KMS-11 (cell line): ENCODE data around the gene P2RX2.

Experiments used
- H2AFZ ChIP-seq: fragments of 200-600 bp; sonication (generic); 2 replicates; pipeline ENCODE4 v1.6.1; 2016; ENCODE audit warnings: antibody characterized with exemption, mixed run types, low read depth
- H3K27ac ChIP-seq: fragments of 200-600 bp; sonication (generic); 2 replicates; pipeline ENCODE4 v1.6.1; 2016; ENCODE audit warnings: mild to moderate bottlenecking, mixed run types
- H3K27me3 ChIP-seq: fragments of 200-600 bp; sonication (generic); 2 replicates; pipeline ENCODE4 v1.6.1; 2017; ENCODE audit warnings: mild to moderate bottlenecking, low read depth, mixed run types, moderate library complexity; ENCODE audit not compliant: insufficient read depth
- H3K36me3 ChIP-seq: fragments of 200-600 bp; sonication (generic); 2 replicates; pipeline ENCODE4 v1.6.1; 2017; ENCODE audit warnings: mild to moderate bottlenecking, mixed run types; ENCODE audit not compliant: insufficient read depth
- H3K4me1 ChIP-seq: fragments of 200-600 bp; sonication (generic); 2 replicates; pipeline ENCODE4 v1.6.1; 2016; ENCODE audit warnings: mild to moderate bottlenecking, low read depth, mixed run types; ENCODE audit not compliant: poor library complexity, severe bottlenecking
- H3K4me2 ChIP-seq: fragments of 200-600 bp; sonication (generic); 2 replicates; pipeline ENCODE4 v1.7.0; 2016; ENCODE audit warnings: mild to moderate bottlenecking, mixed run types
- H3K4me3 ChIP-seq: fragments of 200-600 bp; sonication (generic); IDR thresholded peaks from 2 replicates; pipeline ENCODE4 v1.6.1; 2017; ENCODE audit warnings: low read depth, low read length, mixed read lengths; ENCODE audit not compliant: insufficient read depth
- H3K79me2 ChIP-seq: fragments of 200-600 bp; sonication (generic); 2 replicates; pipeline ENCODE4 v1.6.1; 2016; ENCODE audit warnings: low read depth, mixed run types; ENCODE audit not compliant: insufficient read depth
- H3K9ac ChIP-seq: fragments of 200-600 bp; sonication (generic); 2 replicates; pipeline ENCODE4 v1.6.1; 2016; ENCODE audit warnings: mild to moderate bottlenecking, mixed run types
- H4K20me1 ChIP-seq: fragments of 200-600 bp; sonication (generic); 2 replicates; pipeline ENCODE4 v1.6.1; 2016; ENCODE audit warnings: mild to moderate bottlenecking, mixed run types; ENCODE audit not compliant: insufficient read depth
- CTCF ChIP-seq: fragments of 200-600 bp; sonication (generic); conservative IDR thresholded peaks from 2 replicates; pipeline ENCODE4 v1.6.1; 2017; ENCODE audit warnings: low read depth, mild to moderate bottlenecking, antibody characterized with exemption, low read length, moderate library complexity, mixed read lengths

The P2RX2 gene

GRCh38 chr12:132635076-132635955 is 16.7 kb downstream of the P2RX2 start:
- no peak overlapping the region for H2AFZ ChIP-seq
- no peaks in the 10 kb centered on the region; the same call in 1 of the 2 replicates for H3K36me3 ChIP-seq

GRCh38 chr12:132637811-132638210 is 19.2 kb downstream of the P2RX2 start:
- Histone ChIP-seq H3K4me2 (no peak overlapping the region), H2AFZ (no peak overlapping the region), H3K9ac (no peak overlapping the region), H3K36me3 (no peaks in the 10 kb centered on the region; the same call in 1 of the 2 replicates), H3K4me1 (no peaks in the 10 kb centered on the region), H3K79me2 (no peaks in the 10 kb centered on the region), H3K27ac (no peak overlapping the region), H3K27me3 (no peaks in the 10 kb centered on the region), H3K4me3 (no peak overlapping the region), H4K20me1 (no peaks in the 10 kb centered on the region)
- no peak for TF ChIP-seq CTCF

More at GRCh38 chr12:132635076-132635955, 16.7 kb downstream of the P2RX2 start:
- H3K4me1 ChIP-seq: no peaks in the 10 kb centered on the region
- H3K9ac ChIP-seq: no peak overlapping the region
- no peak overlapping the region for H3K4me3 ChIP-seq
- H3K79me2 ChIP-seq: no peaks in the 10 kb centered on the region
- no peaks in the 10 kb centered on the region for H3K27me3 ChIP-seq
- no peak overlapping the region for H3K27ac ChIP-seq
- no peak for TF ChIP-seq CTCF
- H3K4me2 ChIP-seq: no peak overlapping the region
- no peaks in the 10 kb centered on the region for H4K20me1 ChIP-seq

GRCh38 chr12:132638541-132639408 is 20.2 kb downstream of the P2RX2 start:
- Histone ChIP-seq H3K27me3 (no peaks in the 10 kb centered on the region), H3K9ac (no peak overlapping the region), H3K79me2 (no peaks in the 10 kb centered on the region), H3K36me3 (no peaks in the 10 kb centered on the region; the same call in 1 of the 2 replicates), H3K4me2 (no peak overlapping the region), H3K27ac (no peak overlapping the region), H3K4me1 (no peaks in the 10 kb centered on the region), H3K4me3 (no peak overlapping the region), H4K20me1 (no peaks in the 10 kb centered on the region), H2AFZ (no peak overlapping the region)
- peak; percentile 59 for TF ChIP-seq CTCF

- Histone ChIP-seq H3K9ac (no peak overlapping the region), H4K20me1 (no peaks in the 10 kb centered on the region)
Measured at GRCh38 chr12:132639956-132640520, 21.5 kb downstream of the P2RX2 start.

More at GRCh38 chr12:132639956-132640520, 21.5 kb downstream of the P2RX2 start:
- H3K27me3 ChIP-seq: no peaks in the 10 kb centered on the region
- H3K79me2 ChIP-seq: no peaks in the 10 kb centered on the region
- H3K4me1 ChIP-seq: no peaks in the 10 kb centered on the region
- H3K4me2 ChIP-seq: no peak overlapping the region
- TF ChIP-seq CTCF: no peak
- H3K36me3 ChIP-seq: no peaks in the 10 kb centered on the region; the same call in 1 of the 2 replicates
- H3K27ac ChIP-seq: no peak overlapping the region
- H2AFZ ChIP-seq: no peak overlapping the region
- H3K4me3 ChIP-seq: no peak overlapping the region
